GM12801 (cell line): ENCODE measurements around the gene ALKBH6.

ENCODE experiments used
- TF ChIP-seq, protein P1 (sequence below): IDR thresholded peaks from one replicate; pipeline ENCODE4 v1.5.1; 2011; ENCODE audit warnings: control low read depth; ENCODE audit not compliant: insufficient read length; ENCODE audit errors: extremely low read depth

Gene ALKBH6

DNA sequence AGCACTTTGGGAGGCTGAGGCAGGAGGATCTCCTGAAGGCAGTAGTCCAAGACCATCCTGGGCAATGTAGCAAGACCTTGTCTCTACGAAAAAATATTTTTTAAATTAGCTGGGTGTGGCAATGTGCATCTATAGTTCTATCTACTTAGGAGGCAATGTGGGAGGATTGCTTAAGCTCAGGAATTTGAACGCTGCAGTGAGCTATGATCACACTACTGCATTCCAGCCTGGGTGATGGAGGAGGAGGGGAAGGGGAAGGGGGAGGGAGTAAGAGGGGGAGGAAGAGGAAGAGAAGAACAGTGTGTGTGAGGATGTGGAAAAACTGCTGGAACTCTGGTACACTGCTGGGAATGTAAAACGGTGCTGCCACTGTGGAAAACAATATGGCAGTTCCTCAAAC is 27.8 kb upstream of the ALKBH6 start:
- TF ChIP-seq, protein P1, sequence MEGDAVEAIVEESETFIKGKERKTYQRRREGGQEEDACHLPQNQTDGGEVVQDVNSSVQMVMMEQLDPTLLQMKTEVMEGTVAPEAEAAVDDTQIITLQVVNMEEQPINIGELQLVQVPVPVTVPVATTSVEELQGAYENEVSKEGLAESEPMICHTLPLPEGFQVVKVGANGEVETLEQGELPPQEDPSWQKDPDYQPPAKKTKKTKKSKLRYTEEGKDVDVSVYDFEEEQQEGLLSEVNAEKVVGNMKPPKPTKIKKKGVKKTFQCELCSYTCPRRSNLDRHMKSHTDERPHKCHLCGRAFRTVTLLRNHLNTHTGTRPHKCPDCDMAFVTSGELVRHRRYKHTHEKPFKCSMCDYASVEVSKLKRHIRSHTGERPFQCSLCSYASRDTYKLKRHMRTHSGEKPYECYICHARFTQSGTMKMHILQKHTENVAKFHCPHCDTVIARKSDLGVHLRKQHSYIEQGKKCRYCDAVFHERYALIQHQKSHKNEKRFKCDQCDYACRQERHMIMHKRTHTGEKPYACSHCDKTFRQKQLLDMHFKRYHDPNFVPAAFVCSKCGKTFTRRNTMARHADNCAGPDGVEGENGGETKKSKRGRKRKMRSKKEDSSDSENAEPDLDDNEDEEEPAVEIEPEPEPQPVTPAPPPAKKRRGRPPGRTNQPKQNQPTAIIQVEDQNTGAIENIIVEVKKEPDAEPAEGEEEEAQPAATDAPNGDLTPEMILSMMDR: no peak

DNA sequence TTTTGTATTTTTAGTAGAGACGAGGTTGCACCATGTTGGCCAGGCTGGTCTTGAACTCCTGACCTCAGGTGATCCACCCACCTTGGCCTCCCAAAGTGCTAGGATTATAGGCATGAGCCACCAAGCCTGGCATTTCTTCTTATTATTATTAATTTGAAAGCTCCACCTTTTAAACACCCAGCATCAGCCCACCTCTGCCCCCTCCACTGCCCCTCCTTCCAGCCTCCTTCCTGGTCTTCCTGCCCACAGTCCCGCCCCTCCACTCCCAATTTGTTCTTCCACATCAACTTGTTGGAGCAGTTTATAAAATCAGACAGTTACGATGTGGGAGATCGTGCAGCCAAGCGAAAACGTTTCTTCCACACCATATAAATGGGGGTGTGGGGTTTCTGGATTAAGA is 26.5 kb upstream of the ALKBH6 start:
- TF ChIP-seq, protein P1: no peak

DNA sequence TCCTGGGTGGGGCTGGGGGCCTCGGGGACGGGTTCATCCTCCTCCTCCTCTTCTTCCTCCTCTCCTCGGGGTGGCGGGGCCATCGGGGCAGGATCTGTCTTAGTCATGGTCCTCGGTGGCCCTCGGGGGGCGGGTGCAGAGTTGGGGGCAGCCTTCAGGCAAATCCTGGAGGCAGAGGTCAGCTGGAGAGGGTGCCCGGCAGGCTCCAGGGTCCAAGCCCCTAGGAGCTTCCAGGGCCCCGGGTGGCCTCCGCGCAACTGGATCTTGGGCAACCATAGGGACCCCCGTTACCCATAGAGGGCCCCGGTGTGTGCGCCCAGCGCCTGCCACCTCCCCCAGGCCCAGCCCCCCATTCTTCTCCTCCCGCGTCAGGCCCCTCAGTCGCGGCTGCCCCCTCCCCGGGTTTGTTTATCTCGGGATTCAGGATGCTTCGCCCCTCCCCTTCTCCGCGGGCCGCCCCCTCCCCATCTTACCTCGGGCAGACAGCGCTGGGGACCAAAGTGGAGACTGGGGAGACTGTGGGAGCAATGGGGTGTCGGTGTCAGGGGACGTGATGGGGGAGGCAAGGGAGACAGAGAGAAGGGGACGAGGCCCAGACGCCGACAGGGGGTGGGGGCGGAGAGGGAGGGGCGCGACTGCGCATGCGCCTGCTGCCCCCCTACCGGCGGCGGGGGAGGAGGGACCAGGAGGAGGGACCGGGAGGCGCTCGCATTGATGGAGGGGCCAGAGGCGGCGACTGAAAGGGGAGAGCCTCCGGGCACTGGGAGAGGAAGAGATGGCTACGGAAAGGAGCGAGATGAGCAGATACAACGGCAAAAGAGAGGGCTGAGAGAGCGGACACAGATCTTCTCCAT is 18.5 kb upstream of the ALKBH6 start, which contains the start of gene CLIP3:
Gene CLIP3, minus strand, starts transcription at position 623 of the 854 bp plus-strand sequence. Its CDS starts 516 bp downstream, at position 107.
- TF ChIP-seq, protein P1: no peak

DNA sequence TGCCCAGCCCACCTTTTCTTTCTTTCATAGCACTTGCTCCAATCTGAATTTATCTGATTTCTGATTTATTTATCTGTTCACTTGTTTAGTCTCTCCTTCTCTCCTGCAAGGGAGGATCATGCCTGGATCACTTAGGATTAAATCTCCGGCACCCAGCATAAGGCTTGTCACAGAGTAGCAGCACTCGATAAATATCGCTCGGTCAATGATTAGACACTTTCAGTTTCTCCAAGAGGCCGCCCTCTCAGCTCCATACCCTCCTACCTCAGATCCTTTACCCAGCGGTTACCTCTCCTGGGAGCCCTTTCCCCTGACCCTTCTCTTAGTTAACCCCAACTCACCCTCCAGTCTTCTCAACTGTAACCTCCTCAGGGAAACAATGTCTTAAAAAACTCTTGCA is 17.3 kb upstream of the ALKBH6 start:
- TF ChIP-seq, protein P1: no peak

DNA sequence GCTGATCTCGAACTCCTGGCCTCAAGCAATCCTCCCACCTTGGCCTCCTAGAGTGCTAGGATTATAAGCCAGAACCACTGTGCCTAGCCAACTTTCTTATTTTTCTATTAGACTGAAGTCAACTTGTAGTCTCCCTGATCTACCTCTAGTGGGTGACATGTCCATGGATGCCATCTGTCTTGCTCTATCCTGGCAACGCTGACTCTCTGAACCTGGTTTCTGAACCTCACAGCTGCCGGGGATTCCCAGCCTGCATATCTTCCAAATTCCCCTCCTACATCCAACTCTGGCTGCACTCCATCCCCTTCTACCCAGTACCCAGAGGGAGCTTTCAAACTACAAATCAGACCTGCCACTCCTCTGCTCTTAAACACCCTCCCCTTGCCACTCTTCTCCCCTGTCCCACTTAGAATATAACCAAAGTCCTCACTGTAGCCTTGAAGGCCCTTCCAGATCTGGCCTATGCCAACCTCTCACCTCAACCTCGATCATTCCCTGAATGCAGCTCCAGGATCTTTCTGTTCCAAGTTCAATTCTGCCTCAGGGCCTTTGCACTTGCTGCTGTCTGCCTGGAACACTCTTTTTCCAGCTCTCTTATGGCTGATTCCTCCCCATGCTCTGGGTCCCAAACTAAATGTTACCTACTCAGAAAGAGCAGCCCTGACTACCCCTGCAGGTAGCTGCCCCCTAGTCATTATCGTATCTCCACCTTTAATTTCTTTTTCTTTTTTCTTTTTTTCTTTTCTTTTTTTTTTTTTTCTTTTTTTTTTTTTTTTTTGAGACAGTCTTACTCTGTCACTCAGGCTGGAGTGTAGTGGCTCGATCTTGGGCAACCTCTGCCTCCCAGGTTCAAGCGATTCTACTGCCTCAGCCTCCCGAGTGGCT is 16.5 kb upstream of the ALKBH6 start:
- TF ChIP-seq, protein P1: no peak

DNA sequence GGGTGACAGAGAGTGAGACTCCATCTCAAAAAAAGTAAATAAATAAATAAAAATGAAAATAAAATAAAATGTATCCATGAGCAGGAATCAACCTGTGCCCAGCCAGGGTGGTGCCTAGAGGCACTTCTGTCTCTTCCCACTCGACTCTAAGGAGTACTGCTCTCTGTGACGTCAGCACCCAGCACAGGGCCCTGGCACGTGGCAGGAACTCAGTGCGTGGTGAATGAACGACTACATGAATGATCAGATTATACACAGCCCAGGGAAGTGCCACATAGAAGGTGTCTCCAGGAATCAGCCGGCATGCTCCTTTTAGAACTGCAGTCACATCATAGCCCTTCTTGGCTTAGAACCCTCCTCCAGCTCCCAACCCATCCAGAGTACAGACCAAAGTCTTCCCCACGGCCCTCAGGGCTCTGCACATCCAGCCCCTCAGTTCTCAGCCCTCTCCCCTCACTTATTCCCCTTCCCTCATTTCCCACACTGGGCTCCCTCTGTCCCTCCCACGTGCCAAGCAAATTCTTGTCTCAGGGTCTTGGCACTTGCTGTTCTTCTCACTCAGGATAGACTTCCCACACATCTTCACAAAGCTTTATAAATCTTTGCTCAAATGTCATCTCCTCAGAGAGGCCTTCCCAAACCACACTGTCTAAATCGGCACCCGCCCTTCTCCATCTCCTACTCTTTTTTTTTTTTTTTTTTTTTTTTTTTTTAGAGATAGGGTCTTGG is 14.5 kb upstream of the ALKBH6 start:
- TF ChIP-seq, protein P1: no peak

DNA sequence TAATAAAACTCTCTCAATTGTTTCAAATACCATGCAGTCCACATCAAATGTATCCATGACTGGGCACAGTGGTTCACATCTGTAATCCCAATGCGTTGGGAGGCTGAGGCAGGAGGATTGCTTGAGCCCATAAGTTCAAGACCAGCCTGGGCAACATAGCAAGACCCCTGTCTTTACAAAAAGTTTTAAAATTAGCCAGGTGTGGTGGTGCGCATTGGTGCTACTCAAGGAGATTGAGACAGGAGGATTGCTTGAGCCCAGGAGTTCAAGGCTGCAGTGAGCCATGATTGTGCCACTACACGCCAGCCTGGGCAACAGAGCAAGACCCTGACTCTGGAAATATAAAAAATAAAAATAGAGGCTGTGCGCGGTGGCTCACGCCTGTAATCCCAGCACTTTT is 13.7 kb upstream of the ALKBH6 start:
- TF ChIP-seq, protein P1: no peak
